NB4 (cell line): ENCODE measurements around the gene RRAGC.

Source experiments
- DNase-seq: peaks from one replicate; pipeline ENCODE4 v3.0.0; 2010; ENCODE audit warnings: low read depth
- H3K4me3 ChIP-seq: one replicate; pipeline ENCODE4 v1.5.1; 2011; ENCODE audit warnings: mild to moderate bottlenecking, low read depth, low read length, moderate library complexity
- MYC ChIP-seq: IDR thresholded peaks from 2 replicates; pipeline ENCODE4 v1.6.1; 2011; ENCODE audit warnings: low read depth, low read length
- POLR2A ChIP-seq: IDR thresholded peaks from 2 replicates; pipeline ENCODE4 v1.6.1; 2011; ENCODE audit warnings: mild to moderate bottlenecking; ENCODE audit not compliant: insufficient read length; ENCODE audit errors: extremely low read depth
- TF ChIP-seq, protein P1 (sequence below): IDR thresholded peaks from 2 replicates; pipeline ENCODE4 v1.6.1; 2011; ENCODE audit warnings: low read depth, low read length
- TF ChIP-seq, protein P2 (sequence below): IDR thresholded peaks from one replicate; pipeline ENCODE4 v1.5.1; 2012; ENCODE audit warnings: low read depth, low read length

The RRAGC gene, protein sequence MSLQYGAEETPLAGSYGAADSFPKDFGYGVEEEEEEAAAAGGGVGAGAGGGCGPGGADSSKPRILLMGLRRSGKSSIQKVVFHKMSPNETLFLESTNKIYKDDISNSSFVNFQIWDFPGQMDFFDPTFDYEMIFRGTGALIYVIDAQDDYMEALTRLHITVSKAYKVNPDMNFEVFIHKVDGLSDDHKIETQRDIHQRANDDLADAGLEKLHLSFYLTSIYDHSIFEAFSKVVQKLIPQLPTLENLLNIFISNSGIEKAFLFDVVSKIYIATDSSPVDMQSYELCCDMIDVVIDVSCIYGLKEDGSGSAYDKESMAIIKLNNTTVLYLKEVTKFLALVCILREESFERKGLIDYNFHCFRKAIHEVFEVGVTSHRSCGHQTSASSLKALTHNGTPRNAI

GRCh38 chr1:38859561-38860453 lies at the start of gene RRAGC:
TSS of gene RRAGC (minus strand) at chr1:38859772. CDS start at chr1:38859646, 126 bp downstream.
- TF ChIP-seq, protein P1, sequence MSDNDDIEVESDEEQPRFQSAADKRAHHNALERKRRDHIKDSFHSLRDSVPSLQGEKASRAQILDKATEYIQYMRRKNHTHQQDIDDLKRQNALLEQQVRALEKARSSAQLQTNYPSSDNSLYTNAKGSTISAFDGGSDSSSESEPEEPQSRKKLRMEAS = peak; percentile 98
- TF ChIP-seq POLR2A (peak; percentile 49), MYC (peak; percentile 70; the same call in 1 of the 2 replicates)
- TF ChIP-seq, protein P2, sequence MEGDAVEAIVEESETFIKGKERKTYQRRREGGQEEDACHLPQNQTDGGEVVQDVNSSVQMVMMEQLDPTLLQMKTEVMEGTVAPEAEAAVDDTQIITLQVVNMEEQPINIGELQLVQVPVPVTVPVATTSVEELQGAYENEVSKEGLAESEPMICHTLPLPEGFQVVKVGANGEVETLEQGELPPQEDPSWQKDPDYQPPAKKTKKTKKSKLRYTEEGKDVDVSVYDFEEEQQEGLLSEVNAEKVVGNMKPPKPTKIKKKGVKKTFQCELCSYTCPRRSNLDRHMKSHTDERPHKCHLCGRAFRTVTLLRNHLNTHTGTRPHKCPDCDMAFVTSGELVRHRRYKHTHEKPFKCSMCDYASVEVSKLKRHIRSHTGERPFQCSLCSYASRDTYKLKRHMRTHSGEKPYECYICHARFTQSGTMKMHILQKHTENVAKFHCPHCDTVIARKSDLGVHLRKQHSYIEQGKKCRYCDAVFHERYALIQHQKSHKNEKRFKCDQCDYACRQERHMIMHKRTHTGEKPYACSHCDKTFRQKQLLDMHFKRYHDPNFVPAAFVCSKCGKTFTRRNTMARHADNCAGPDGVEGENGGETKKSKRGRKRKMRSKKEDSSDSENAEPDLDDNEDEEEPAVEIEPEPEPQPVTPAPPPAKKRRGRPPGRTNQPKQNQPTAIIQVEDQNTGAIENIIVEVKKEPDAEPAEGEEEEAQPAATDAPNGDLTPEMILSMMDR = no peak
- H3K4me3 ChIP-seq = peak within 1 kb of the TSS; percentile 81
- peak; percentile 97 for DNase-seq

GRCh38 chr1:38908821-38909220 lies 49.2 kb upstream of the RRAGC start:
- H3K4me3 ChIP-seq = no peak overlapping the region
- TF ChIP-seq MYC (no peak), POLR2A (no peak)
- TF ChIP-seq, protein P2 = no peak
- TF ChIP-seq, protein P1 = no peak
- no peak for DNase-seq

- TF ChIP-seq POLR2A = no peak
- TF ChIP-seq, protein P1 = no peak
- TF ChIP-seq, protein P2 = no peak
- no peak for TF ChIP-seq MYC
- no peak for DNase-seq
- no peak overlapping the region for H3K4me3 ChIP-seq
Observed at GRCh38 chr1:38905985-38906384, 46.4 kb upstream of the RRAGC start.

DNA sequence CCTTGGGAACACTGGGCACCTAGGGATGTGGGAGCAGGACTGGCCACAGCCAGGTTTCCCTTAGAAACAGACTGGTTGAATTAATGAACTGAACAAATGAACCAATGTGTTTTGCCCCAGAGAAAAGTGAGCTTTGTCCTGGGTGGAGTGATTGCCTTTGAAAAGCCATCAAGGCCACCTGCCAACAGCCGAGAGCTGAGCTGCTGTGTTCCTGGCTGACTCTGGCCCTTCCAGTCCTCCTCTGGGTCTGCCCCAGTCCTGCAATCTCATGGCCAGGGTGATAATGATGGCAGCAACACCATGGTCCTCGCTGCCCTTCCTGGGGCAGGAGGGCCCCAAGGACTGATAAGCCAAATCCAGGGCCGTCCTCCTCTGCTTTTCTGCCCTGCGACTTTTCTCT lies 40.0 kb upstream of the RRAGC start:
- TF ChIP-seq, protein P2 = no peak
- TF ChIP-seq POLR2A = no peak
- TF ChIP-seq, protein P1 = no peak
- no peak for TF ChIP-seq MYC
- H3K4me3 ChIP-seq = no peak overlapping the region
- no peak for DNase-seq

DNA sequence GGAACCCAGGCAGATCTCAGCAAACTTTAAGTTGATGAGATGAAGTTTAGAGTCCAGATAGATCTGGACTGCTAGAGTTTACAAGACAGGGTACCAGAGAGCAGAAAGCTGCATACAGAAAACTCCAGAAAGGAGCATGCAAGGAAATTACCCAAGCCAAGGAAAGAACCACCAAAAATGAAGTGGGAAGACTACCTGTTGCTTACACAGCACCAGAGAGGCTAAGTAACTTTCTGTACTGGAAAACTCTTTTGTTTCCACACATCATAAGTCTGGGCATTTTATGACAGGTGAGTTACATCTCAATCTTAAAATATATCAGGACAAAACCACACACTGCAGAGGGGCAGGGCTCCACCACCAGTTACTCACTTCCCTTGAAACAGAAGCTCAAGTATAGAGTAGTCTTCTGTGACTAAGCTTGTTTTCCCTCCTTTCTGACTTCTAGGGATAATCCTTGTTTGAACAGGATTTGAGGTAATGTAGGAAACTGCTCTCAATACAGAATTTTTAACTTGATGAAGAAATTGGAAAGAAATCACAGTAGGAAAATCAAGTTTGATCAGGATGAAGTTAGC lies 39.2 kb upstream of the RRAGC start:
- TF ChIP-seq, protein P1 = no peak
- TF ChIP-seq POLR2A = no peak
- no peak for TF ChIP-seq MYC
- TF ChIP-seq, protein P2 = no peak
- DNase-seq = no peak
- H3K4me3 ChIP-seq = no peak overlapping the region
